Activated T-helper 1 cell treated with Interleukin-2 at 50 U/mL for 16 hours (primary cell): ENCODE results near the gene ARSD.
A peak's percentile ranks its signal among the peaks of the same experiment; 100 is the strongest.
"Not testable (repeated sequence)": the region's sequence is repeated elsewhere in the genome, so short reads cannot be mapped to it uniquely, and the experiment has no call there.

Experiments
- DNase-seq: peaks from one replicate; pipeline ENCODE4 v3.0.0-alpha.2; 2020; ENCODE audit warnings: low read depth

The ARSD gene, protein sequence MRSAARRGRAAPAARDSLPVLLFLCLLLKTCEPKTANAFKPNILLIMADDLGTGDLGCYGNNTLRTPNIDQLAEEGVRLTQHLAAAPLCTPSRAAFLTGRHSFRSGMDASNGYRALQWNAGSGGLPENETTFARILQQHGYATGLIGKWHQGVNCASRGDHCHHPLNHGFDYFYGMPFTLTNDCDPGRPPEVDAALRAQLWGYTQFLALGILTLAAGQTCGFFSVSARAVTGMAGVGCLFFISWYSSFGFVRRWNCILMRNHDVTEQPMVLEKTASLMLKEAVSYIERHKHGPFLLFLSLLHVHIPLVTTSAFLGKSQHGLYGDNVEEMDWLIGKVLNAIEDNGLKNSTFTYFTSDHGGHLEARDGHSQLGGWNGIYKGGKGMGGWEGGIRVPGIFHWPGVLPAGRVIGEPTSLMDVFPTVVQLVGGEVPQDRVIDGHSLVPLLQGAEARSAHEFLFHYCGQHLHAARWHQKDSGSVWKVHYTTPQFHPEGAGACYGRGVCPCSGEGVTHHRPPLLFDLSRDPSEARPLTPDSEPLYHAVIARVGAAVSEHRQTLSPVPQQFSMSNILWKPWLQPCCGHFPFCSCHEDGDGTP

DNA sequence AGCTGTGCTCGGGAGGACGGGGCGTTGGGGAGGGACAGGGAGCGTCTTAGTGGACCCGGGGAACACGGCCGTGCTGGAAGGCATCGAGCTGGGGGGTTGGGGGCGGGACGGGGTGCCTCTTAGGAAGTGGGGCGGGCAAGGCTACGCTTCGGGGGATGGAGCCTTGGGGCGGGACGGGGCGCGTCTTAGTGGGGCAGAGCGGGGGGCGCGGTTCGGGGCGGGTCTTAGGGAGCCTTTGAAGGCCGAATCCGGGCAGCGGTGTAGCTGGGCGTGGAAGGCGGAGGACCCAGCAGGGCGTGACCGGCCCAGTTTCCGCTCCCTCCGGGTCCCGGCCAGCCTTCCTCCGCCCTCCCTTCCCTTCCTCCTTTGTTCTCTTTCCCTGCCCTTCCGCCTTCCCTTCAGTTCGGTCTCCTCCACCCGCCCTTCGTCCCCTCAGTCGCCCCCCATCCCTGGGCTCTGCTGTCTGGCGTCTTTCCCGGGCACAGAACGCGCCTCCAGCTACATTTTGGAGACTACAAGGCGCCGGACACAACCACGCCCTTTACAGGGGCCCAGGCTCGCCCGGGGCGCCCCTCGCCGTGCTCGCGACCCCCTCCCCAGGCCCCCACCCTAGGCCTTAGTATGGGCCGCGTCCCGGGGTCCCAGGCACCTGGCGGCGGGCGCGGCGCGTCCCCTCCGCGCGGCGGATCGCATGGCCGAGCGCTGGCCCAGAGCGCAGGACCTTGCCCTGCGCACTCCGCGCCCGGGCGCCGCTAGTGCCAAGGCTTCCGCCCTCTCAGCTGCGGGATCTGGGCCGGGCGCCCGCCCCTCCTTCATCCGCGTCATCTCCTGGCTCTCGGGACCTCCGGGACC is at the start of gene ARSD:
TSS of gene ARSD (minus strand) at position 757 of the 852 bp plus-strand sequence. CDS start at position 693, 64 bp downstream.
- DNase-seq, result peak; percentile 21

GRCh38 chrX:2978639-2979038 is 49.5 kb upstream of the ARSD start:
- DNase-seq, result not testable (repeated sequence)

DNA sequence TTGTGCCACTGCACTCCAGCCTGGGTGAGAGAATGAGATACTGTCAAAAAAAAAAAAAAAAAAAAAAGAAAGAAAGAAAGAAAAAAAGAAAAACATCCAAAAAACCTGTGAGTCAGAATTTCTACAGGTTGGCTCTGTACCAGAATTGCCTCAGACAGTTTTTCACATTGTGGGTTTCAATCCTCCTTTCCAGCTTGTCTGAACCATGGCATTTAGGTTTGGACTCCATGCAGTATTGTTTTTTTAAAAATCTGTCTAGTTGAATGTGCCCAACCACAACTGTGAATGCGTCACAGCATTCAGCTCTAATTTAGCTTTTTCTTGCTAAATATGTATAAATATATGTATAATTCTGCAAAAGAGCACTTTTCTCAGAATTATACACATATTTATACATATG is 45.8 kb upstream of the ARSD start:
- no peak for DNase-seq

GRCh38 chrX:2972391-2972790 is 43.3 kb upstream of the ARSD start:
- DNase-seq, result no peak

DNA sequence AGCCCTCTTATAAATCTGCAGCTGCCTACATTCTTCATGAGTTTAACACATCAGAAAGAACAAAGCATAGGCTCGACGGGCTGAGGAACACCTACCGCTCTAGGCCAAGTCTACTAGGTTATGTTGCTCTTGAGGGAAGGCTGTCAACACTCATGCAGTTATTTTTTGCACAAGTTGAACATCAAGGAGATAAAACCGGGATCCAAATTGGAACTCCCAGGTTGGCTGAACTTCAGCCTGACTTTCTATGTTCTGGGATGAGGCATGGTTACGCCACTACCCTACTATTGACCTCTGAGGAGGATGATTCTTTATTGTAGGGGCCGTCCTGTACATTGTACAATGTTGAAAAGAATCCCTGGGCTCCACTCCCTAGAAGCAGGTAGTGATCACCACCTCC is 39.9 kb upstream of the ARSD start:
- DNase-seq, result no peak

DNA sequence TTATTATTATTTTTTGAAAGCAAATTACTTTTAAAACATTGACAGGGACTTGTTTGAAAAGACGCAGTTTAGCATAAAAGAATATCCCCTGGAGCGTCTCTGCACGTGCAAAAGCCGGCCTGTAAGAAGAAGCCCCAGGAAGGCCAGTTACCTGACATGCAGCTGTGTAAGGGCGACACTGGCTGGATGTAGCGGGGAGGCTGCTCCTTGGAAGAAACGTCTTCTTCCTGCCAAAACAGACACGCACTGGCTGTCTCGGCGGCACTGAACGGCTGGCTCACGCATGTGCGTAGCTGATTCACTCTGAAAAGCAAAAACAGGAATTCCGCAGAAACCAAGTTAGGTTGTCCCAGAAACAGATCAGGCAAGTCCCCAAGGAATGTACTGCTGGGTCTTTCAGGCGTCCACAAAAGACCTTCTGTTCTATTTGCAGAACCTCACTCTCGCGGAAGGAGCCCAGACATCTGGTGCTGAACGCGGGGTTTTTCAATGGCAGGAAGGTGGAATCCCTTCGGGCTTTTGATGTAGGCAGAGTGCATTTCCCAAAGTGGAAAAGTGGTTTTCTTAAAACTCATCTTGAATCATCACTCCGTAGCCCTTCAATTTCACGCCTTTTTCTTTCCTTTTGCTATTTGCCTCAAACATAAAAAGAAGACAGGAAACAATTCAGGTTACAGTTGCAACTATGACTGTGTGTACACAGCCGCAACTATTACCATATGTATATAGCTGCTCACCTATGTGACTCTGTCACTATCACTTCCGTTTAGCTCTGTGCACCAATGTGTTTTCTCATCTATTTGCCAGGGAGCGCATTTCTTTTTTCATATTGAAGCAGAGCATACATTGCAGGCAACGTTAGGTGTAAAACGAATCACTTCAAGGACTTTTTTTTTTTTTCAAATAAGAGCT is 39.1 kb upstream of the ARSD start:
- DNase-seq, result no peak

GRCh38 chrX:2967584-2967983 is 38.4 kb upstream of the ARSD start:
- no peak for DNase-seq

GRCh38 chrX:2967012-2967411 is 37.9 kb upstream of the ARSD start:
- no peak for DNase-seq

- no peak for DNase-seq
These were observed 36.8 kb upstream of the ARSD start for GRCh38 chrX:2965965-2966364.

DNA sequence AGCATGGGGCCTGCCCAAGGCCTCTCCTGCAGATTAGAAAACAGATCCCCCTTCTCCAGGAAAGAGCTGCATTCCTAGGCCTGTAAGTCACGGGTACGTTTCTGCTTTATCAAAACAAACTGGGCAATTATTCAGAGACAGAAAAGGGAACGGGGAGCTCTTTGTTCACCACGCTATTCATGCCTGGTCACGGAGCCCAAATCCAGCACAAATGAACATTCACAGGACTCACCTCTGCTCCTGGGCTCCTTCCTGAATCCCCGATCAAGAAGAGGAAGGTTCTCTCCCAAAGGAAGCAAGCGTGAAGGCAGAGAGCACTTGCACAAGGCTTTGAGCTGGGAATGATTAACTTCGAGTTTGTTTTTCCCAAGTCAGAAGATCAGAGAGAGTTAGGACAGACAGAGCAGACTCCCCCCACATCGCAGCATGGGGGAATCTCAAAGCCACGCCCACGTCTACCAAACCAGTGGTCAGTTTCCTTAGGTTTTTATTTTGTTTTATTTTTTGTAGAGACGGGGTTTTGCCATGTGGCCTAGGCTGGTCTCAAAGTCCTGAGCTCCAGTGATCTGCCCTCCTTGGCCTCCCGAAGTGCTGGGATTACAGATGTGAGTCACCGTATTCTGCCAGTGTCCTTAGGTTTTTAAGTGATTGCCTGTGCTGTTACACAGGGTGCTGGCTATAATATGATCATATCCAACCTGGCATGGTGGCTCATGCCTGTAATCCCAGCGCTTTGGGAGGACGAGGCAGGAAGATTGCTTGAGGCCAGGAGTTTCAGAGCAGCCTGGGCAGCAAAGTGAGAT is 35.1 kb upstream of the ARSD start:
- not testable (repeated sequence) for DNase-seq

DNA sequence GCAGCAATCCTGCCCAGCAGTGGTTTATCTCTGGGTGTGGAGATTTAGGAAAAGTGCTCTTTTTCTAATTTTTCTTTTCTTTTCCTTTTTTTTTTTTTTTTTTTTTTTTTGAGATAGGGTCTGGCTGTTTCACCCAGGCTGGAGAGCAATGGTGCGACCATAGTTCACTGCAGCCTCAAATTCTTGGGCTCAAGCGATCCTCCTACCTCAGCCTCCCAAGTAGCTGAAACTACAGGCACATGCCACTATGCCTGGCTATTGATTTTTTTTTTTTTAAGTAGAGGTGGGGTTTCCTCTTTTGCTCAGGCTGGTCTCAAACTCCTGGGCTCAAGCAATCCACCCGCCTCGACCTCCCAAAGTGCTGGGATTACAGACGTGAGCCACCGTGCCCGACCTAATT is 34.3 kb upstream of the ARSD start:
- not testable (repeated sequence) for DNase-seq

DNA sequence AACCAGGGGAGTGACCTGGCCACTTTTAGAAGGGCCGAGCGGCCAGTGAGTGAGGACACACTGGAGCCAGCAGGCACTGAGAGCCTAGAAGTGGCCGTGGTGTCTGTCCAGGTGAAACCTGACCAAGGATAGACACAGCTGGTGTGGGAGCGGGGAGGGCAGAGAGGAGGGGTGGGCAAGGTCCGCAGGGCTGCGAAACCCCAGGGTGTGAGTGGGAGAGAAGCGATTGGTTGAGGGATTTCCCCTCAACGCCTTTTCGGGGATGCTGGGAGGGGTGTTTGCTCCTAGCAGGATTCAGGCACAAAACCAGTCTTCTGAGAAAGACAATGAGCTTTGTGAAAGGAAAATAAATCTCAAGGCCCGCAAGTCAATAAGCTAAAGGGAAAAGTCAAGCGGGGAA is 33.2 kb upstream of the ARSD start:
- no peak for DNase-seq

GRCh38 chrX:2960861-2961515 is 31.8 kb upstream of the ARSD start:
- DNase-seq, result no peak

GRCh38 chrX:2958199-2958598 is 29.1 kb upstream of the ARSD start:
- no peak for DNase-seq

DNA sequence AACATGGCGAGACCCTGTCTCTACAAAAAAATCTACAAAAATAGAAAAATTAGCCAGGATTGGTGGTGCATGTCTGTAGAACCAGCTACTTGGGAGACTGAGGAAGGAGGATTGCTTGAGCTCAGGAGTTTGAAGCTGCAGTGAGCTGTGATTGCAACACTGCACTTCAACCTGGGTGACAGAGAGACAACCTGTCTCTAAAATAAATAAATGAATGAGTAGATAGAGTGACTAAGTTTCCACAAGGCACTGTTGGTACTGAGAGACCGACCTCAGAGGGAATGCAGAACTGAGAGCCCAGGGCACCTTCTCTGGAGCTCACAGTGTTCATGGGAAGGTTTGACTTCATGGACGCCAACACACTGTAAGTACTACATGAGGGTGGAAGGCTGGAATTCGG is 26.7 kb upstream of the ARSD start:
- DNase-seq, result no peak

- DNase-seq, result no peak
These were observed 26.1 kb upstream of the ARSD start for GRCh38 chrX:2955281-2955680.

- DNase-seq, result no peak
These were observed 25.4 kb upstream of the ARSD start for GRCh38 chrX:2954541-2954940.

- not testable (repeated sequence) for DNase-seq
These were observed 8.8 kb upstream of the ARSD start for GRCh38 chrX:2937942-2938341.

GRCh38 chrX:2934715-2935710 is 5.9 kb upstream of the ARSD start:
- no peak for DNase-seq
